ENCODE data around the gene HS3ST6. TPM values are rescaled to one million over a fixed set of nuclear protein-coding genes. Genes with fewer than 3 reads are reported as not detected.

Gene HS3ST6
- total and polyA plus RNA-seq, 2 of the 13 experiments (the other 11 are each of a cell fraction or from before 2014, with no cell fraction given), result not detected

- TF ChIP-seq TIGD3 (CRISPR knock-in tag; IDR thresholded peaks at IDR 0.05; ENCODE audit: borderline replicate concordance) (0 out of 2 replicates have a peak, but pooled peaks have one; percentile 31), ZNF33B (CRISPR knock-in tag; IDR thresholded peaks at IDR 0.05) (0 out of 2 replicates have a peak, but pooled peaks have one; percentile 76), FOXA1 (IDR thresholded peaks at IDR 0.05) (no peak), FOXA1 (CRISPR knock-in tag; IDR thresholded peaks at IDR 0.05) (no peak; the same call in 1 of the 2 replicates), DMAP1 (CRISPR knock-in tag; IDR thresholded peaks at IDR 0.05) (peak; percentile 58; the same call in 1 of the 2 replicates), ZBTB8A (CRISPR knock-in tag; IDR thresholded peaks at IDR 0.05; ENCODE audit: borderline replicate concordance, low read depth) (no peak), CSRNP1 (CRISPR knock-in tag; IDR thresholded peaks at IDR 0.05) (peak; percentile 47; the same call in 1 of the 2 replicates), RBFOX2 (IDR thresholded peaks at IDR 0.05; ENCODE audit: low read depth, low read length) (peak; percentile 97), SRY (CRISPR knock-in tag; IDR thresholded peaks at IDR 0.05) (peak; percentile 58; the same call in 1 of the 2 replicates), SALL2 (CRISPR knock-in tag; IDR thresholded peaks at IDR 0.05) (peak; percentile 89), ZNF639 (CRISPR knock-in tag; conservative IDR thresholded peaks at IDR 0.05) (peak; percentile 89), ZNF800 (CRISPR knock-in tag; IDR thresholded peaks at IDR 0.05) (peak; percentile 87), ZNF589 (CRISPR knock-in tag; conservative IDR thresholded peaks at IDR 0.05) (peak; percentile 57; the same call in 1 of the 2 replicates), HDAC1 (CRISPR knock-in tag; IDR thresholded peaks at IDR 0.05) (peak; percentile 83), GMEB1 (CRISPR knock-in tag; IDR thresholded peaks at IDR 0.05; ENCODE audit: borderline replicate concordance) (peak; percentile 94), PCBP2 (optimal IDR thresholded peaks at IDR 0.05; ENCODE audit: low read depth, low read length, poor library complexity, severe bottlenecking) (no peak)
- TF ChIP-seq, protein P1, sequence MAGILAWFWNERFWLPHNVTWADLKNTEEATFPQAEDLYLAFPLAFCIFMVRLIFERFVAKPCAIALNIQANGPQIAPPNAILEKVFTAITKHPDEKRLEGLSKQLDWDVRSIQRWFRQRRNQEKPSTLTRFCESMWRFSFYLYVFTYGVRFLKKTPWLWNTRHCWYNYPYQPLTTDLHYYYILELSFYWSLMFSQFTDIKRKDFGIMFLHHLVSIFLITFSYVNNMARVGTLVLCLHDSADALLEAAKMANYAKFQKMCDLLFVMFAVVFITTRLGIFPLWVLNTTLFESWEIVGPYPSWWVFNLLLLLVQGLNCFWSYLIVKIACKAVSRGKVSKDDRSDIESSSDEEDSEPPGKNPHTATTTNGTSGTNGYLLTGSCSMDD (CRISPR knock-in tag; IDR thresholded peaks at IDR 0.05), result no peak
- TF ChIP-seq, protein P2, sequence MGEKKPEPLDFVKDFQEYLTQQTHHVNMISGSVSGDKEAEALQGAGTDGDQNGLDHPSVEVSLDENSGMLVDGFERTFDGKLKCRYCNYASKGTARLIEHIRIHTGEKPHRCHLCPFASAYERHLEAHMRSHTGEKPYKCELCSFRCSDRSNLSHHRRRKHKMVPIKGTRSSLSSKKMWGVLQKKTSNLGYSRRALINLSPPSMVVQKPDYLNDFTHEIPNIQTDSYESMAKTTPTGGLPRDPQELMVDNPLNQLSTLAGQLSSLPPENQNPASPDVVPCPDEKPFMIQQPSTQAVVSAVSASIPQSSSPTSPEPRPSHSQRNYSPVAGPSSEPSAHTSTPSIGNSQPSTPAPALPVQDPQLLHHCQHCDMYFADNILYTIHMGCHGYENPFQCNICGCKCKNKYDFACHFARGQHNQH (CRISPR knock-in tag; IDR thresholded peaks at IDR 0.05), result peak; percentile 70; the same call in 1 of the 2 replicates
These were observed 41.2 kb upstream of the HS3ST6 start, which contains the start of gene NDUFB10 (continued) for GRCh38 chr16:1959269-1960039.
